Muscle of leg (tissue), 11 donors: ENCODE measurements around the gene EFNA5. TPM values are rescaled to one million over a fixed set of nuclear protein-coding genes. Genes with fewer than 3 reads are reported as not detected.
A peak's percentile ranks its signal among the peaks of the same experiment; 100 is the strongest.

Experiments
- DNase-seq: peaks from one replicate; pipeline ENCODE4 v3.0.0; 2013
- H3K27ac ChIP-seq: one replicate; pipeline ENCODE4 v1.5.1; 2013; ENCODE audit warnings: mild to moderate bottlenecking, low read length, control low read depth
- H3K27me3 ChIP-seq: one replicate; pipeline ENCODE4 v1.6.1; 2013; ENCODE audit warnings: low read length; ENCODE audit not compliant: control insufficient read depth, insufficient read depth
- H3K36me3 ChIP-seq: one replicate; pipeline ENCODE4 v1.6.1; 2013; ENCODE audit warnings: low read length; ENCODE audit not compliant: control insufficient read depth, insufficient read depth
- H3K4me1 ChIP-seq: one replicate; pipeline ENCODE4 v1.6.1; 2013; ENCODE audit warnings: low read length; ENCODE audit not compliant: control insufficient read depth, insufficient read depth
- H3K4me3 ChIP-seq: one replicate; pipeline ENCODE4 v1.5.1; 2013; ENCODE audit warnings: low read length, control low read depth
- H3K9me3 ChIP-seq: replicated peaks from 2 replicates; pipeline ENCODE4 v1.6.1; 2013; ENCODE audit warnings: low read depth, low read length; ENCODE audit not compliant: control insufficient read depth
- WGBS: methylation state at CpG from one replicate; pipeline ENCODE4 v1.1.5; 2013; ENCODE audit warnings: missing lambda C conversion rate; ENCODE audit not compliant: insufficient coverage; 5-methylcytosine and 5-hydroxymethylcytosine counted together
- polyA plus RNA-seq, 8 donors: library from polyadenylated mRNA; unstranded; fragments of 120-200 nt; gene quantifications; one replicate each; pipeline versions ENCODE4 v1.2.1 to v1.2.3, GENCODE V29; 2013; ENCODE audit warnings: inconsistent platforms in 1 of 8, low replicate concordance in 1 of 8; ENCODE audit not compliant: insufficient read length in 8 of 8, insufficient read depth in 1 of 8
- total RNA-seq: library from RNA; stranded (reverse); fragments of 120-200 nt; gene quantifications from one replicate; pipeline ENCODE4 v1.2.4, GENCODE V29; 2013

EFNA5 gene
- total and polyA plus RNA-seq, 9 donors = 2.2 to 11.4 (median 4.0) TPM

- WGBS = no CpG with 5 or more reads among the region's 1 CpG
- Histone ChIP-seq H3K27ac (no peak overlapping the region), H3K27me3 (no peaks in the 10 kb centered on the region), H3K4me3 (no peak overlapping the region), H3K9me3 (no peaks in the 10 kb centered on the region), H3K36me3 (no peaks in the 10 kb centered on the region), H3K4me1 (peaks cover 18% of the 10 kb centered on the region)
- no peak for DNase-seq
These were observed 129.3 kb downstream of the EFNA5 start for GRCh38 chr5:107541400-107541799.

- 83% methylated on average over 2 of the region's 4 CpGs for WGBS
- peaks cover 18% of the 10 kb centered on the region for H3K4me1 ChIP-seq
- H3K27me3 ChIP-seq = no peaks in the 10 kb centered on the region
- no peaks in the 10 kb centered on the region for H3K9me3 ChIP-seq
- H3K4me3 ChIP-seq = no peak overlapping the region
- no peak for DNase-seq
- no peak overlapping the region for H3K27ac ChIP-seq
- H3K36me3 ChIP-seq = no peaks in the 10 kb centered on the region
These were observed 130.9 kb downstream of the EFNA5 start for GRCh38 chr5:107539726-107540330.

DNA sequence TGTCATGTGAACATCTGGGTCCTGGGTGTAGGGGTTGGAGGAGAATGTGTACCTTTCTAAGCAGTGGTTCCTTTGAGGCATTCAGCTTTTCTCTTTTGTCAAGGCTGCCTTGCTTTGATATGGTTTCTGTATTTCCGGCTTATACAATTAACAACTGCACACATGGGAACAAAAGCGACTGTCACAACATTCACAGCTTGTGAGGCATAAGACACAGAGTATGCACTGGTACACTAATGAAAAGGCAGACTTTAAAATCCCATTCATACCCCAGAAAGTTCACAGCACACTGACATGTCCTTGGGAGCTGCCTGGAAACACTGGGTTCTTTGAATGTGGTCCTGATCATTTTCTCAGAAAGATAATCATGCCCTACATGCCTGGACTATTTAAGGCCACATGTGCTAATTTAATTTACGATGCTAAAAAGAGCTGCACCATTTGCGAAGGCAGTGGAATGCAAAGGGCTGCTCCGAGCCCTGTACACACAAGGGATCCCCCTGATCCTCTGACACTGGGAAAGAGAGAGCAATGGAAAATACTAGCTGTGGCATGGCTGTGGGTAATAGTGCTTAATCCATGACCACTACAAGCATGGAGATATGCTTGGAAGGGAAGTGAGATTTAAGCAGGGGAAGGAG lies 131.8 kb downstream of the EFNA5 start:
- 20% methylated on average over 1 of the region's 5 CpGs for WGBS
- Histone ChIP-seq H3K36me3 (no peaks in the 10 kb centered on the region), H3K4me3 (no peak overlapping the region), H3K27me3 (no peaks in the 10 kb centered on the region), H3K27ac (no peak overlapping the region), H3K4me1 (peaks cover 18% of the 10 kb centered on the region), H3K9me3 (no peaks in the 10 kb centered on the region)
- peak; percentile 47 for DNase-seq

- H3K4me1 ChIP-seq = peaks cover 18% of the 10 kb centered on the region
- no peaks in the 10 kb centered on the region for H3K9me3 ChIP-seq
- H3K27ac ChIP-seq = no peak overlapping the region
- DNase-seq = no peak
- H3K4me3 ChIP-seq = no peak overlapping the region
- no peaks in the 10 kb centered on the region for H3K36me3 ChIP-seq
- H3K27me3 ChIP-seq = no peaks in the 10 kb centered on the region
These were observed 132.4 kb downstream of the EFNA5 start for GRCh38 chr5:107538331-107538730.

GRCh38 chr5:107535849-107536248 lies 134.9 kb downstream of the EFNA5 start:
- peaks cover 15% of the 10 kb centered on the region for H3K4me1 ChIP-seq
- no peaks in the 10 kb centered on the region for H3K27me3 ChIP-seq
- H3K36me3 ChIP-seq = no peaks in the 10 kb centered on the region
- DNase-seq = no peak
- no peaks in the 10 kb centered on the region for H3K9me3 ChIP-seq
- WGBS = no CpG with 5 or more reads among the region's 1 CpG
- no peak overlapping the region for H3K27ac ChIP-seq
- H3K4me3 ChIP-seq = no peak overlapping the region

DNA sequence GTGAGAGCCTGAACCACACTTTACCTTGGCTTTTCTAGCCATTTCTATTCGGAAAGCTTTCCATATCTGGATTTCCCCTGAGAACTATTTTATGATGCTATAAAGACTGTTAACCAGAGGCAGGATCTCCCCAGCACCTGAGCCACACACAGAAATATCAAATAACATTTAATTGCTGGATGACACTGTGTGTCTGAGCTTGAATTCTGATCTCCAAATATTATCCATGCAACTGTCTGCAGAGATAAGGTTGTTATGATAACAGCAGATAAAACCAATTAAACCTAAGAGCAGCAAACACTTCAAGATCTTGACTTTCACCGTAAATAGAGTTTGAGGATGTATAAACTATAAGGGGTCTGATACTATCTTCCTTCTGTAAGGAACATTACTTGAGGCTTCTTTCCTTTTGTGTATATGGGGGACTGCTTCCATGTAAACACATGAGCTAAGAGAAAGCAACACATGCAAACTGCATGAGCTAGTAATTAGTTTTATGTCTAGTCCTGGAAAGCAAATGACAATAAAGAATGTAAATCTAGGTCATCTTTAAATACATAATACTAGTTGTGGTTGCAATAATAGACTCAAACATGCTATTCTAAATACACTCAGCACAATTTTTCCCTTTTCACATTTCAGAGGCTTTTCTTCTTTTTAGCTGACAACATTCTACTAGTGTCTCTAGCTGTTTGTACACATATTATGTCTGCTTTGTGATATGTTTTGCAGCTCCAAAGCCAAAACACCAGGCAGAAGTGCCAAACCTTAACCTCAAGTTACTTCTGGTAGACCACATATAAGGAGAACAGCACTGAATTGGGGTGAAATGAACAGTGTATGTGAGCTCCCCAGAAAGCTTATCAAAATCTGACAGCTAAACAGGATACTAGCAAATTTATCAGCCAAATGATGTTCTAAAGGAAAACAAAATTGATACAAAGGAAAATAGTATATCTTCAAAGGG lies 136.5 kb downstream of the EFNA5 start:
- Histone ChIP-seq H3K4me3 (no peak overlapping the region), H3K27ac (no peak overlapping the region), H3K9me3 (no peaks in the 10 kb centered on the region), H3K36me3 (no peaks in the 10 kb centered on the region), H3K27me3 (no peaks in the 10 kb centered on the region), H3K4me1 (peaks cover 10% of the 10 kb centered on the region)
- no CpG with 5 or more reads among the region's 2 CpGs for WGBS
- DNase-seq = no peak

- DNase-seq = no peak
- H3K4me3 ChIP-seq = no peak overlapping the region
- no CpG with 5 or more reads among the region's 7 CpGs for WGBS
- no peaks in the 10 kb centered on the region for H3K27me3 ChIP-seq
- H3K9me3 ChIP-seq = no peaks in the 10 kb centered on the region
- no peak overlapping the region for H3K27ac ChIP-seq
- H3K36me3 ChIP-seq = no peaks in the 10 kb centered on the region
- H3K4me1 ChIP-seq = peaks cover 5% of the 10 kb centered on the region
These were observed 137.8 kb downstream of the EFNA5 start for GRCh38 chr5:107532916-107533315.

GRCh38 chr5:107532169-107532878 lies 138.4 kb downstream of the EFNA5 start:
- no peak for DNase-seq
- Histone ChIP-seq H3K9me3 (no peaks in the 10 kb centered on the region), H3K27me3 (no peaks in the 10 kb centered on the region), H3K4me3 (no peak overlapping the region), H3K4me1 (peaks cover 5% of the 10 kb centered on the region), H3K27ac (no peak overlapping the region), H3K36me3 (no peaks in the 10 kb centered on the region)
- 47% methylated on average over 5 of the region's 10 CpGs for WGBS

GRCh38 chr5:107531308-107531707 lies 139.4 kb downstream of the EFNA5 start:
- Histone ChIP-seq H3K4me1 (peaks cover 5% of the 10 kb centered on the region), H3K36me3 (no peaks in the 10 kb centered on the region), H3K4me3 (no peak overlapping the region), H3K9me3 (no peaks in the 10 kb centered on the region), H3K27ac (no peak overlapping the region), H3K27me3 (no peaks in the 10 kb centered on the region)
- no CpG with 5 or more reads among the region's 7 CpGs for WGBS
- no peak for DNase-seq

DNA sequence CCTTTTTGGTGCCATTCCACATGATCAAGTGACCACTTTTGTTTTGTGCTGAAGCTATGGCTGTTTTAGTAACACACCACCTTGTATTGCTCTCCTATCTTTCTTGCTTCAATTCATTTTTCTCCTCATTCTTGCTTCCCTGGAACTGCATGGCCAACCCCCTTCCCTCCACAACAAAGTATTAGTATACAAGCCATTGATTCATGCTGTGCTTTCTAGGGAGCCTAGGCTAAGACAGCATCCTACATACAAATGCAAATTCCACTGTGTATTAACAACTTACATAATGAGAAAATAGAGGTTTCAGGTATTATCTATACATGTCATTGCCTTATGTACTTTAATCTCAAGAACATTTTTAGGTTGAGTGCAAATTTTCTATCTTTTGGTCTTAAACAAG lies 141.1 kb downstream of the EFNA5 start:
- H3K4me1 ChIP-seq = peaks cover 5% of the 10 kb centered on the region
- no peaks in the 10 kb centered on the region for H3K27me3 ChIP-seq
- H3K36me3 ChIP-seq = no peaks in the 10 kb centered on the region
- H3K4me3 ChIP-seq = no peak overlapping the region
- DNase-seq = no peak
- no peak overlapping the region for H3K27ac ChIP-seq
- H3K9me3 ChIP-seq = no peaks in the 10 kb centered on the region
